H1 (cell line): ENCODE results near the gene NBL1. TPM values are rescaled to one million over a fixed set of nuclear protein-coding genes. Genes with fewer than 3 reads are reported as not detected.

Experiments used
- CTCF ChIA-PET: fragments of 300-600 bp; sonication (Branson Sonifier 250); formaldehyde crosslinking; loops from one replicate; lab custom pipeline; 2021; ENCODE audit not compliant: partially characterized antibody; lab: Charles Lee
- POLR2A ChIA-PET: fragments of 300-600 bp; sonication (Branson Sonifier 250); formaldehyde crosslinking; loops from one replicate; lab custom pipeline; 2021; ENCODE audit warnings: inconsistent platforms; ENCODE audit not compliant: partially characterized antibody; lab: Charles Lee
- DNase-seq, 2 experiments: peaks; one replicate each; pipeline versions ENCODE4 v3.0.0 to v3.0.0-alpha.2; 2010 to 2022; ENCODE audit warnings: low spot score in 2 of 2, low read depth in 1 of 2, mixed read lengths in 1 of 2
- FAIRE-seq: peaks from 2 replicates; lab custom pipeline; 2011; peaks lifted over from hg19 to GRCh38; lab: Jason Lieb, UNC
- H2AFZ ChIP-seq: 2 replicates; pipeline ENCODE4 v1.8.1; 2012; ENCODE audit warnings: low read length, inconsistent platforms
- H2AK5ac ChIP-seq: 2 replicates; pipeline ENCODE4 v1.6.1; 2013; ENCODE audit warnings: low read depth, low read length
- H2BK120ac ChIP-seq: replicated peaks from 2 replicates; pipeline ENCODE3; 2013; ENCODE audit warnings: low read depth, low read length, inconsistent platforms
- H2BK12ac ChIP-seq: 2 replicates; pipeline ENCODE4 v1.6.1; 2013; ENCODE audit warnings: low read depth, low read length
- H2BK15ac ChIP-seq: 2 replicates; pipeline ENCODE4 v1.6.1; 2013; ENCODE audit warnings: low read length
- H2BK20ac ChIP-seq: 2 replicates; pipeline ENCODE4 v1.6.1; 2013; ENCODE audit warnings: low read length
- H2BK5ac ChIP-seq: 2 replicates; pipeline ENCODE4 v1.6.1; 2013; ENCODE audit warnings: low read depth, low read length
- H3K14ac ChIP-seq: 2 replicates; pipeline ENCODE4 v1.6.1; 2013; ENCODE audit warnings: inconsistent platforms; ENCODE audit not compliant: insufficient read length
- H3K18ac ChIP-seq: 2 replicates; pipeline ENCODE4 v1.6.1; 2013; ENCODE audit warnings: low read length; ENCODE audit errors: extremely low read depth
- H3K23ac ChIP-seq: 2 replicates; pipeline ENCODE4 v1.6.1; 2013; ENCODE audit warnings: inconsistent platforms; ENCODE audit not compliant: insufficient read length
- H3K23me2 ChIP-seq: 2 replicates; pipeline ENCODE4 v1.6.1; 2013; ENCODE audit warnings: low read depth, low read length
- H3K27ac ChIP-seq: 2 replicates; pipeline ENCODE4 v1.6.1; 2011; ENCODE audit warnings: low read depth, low read length, inconsistent platforms
- H3K27me3 ChIP-seq, 4 experiments: replicated peaks in 1 of 4; 1 replicate in 1 of 4; 2 replicates in 3 of 4; pipeline versions ENCODE4 v1.6.1 to v1.8.1; 2011 to 2013; ENCODE audit warnings: low read length in 3 of 4, mild to moderate bottlenecking in 3 of 4, inconsistent platforms in 2 of 4, mixed read lengths in 2 of 4, moderate library complexity in 1 of 4; ENCODE audit not compliant: control insufficient read depth in 3 of 4, insufficient read depth in 3 of 4; ENCODE audit errors: extremely low read depth in 1 of 4
- H3K36me3 ChIP-seq, 4 experiments: 2 replicates each; pipeline versions ENCODE4 v1.6.1 to v1.8.1; 2011 to 2013; ENCODE audit warnings: mild to moderate bottlenecking in 4 of 4, low read length in 3 of 4, moderate library complexity in 2 of 4, control low read depth in 1 of 4, inconsistent platforms in 1 of 4; ENCODE audit not compliant: insufficient read depth in 4 of 4, control insufficient read depth in 2 of 4
- H3K4ac ChIP-seq: replicated peaks from 2 replicates; pipeline ENCODE3; 2013; ENCODE audit warnings: low read length, low read depth, mixed read lengths, inconsistent platforms; ENCODE audit not compliant: insufficient read length
- H3K4me1 ChIP-seq, 4 experiments: replicated peaks in 1 of 4; 1 replicate in 1 of 4; 2 replicates in 3 of 4; pipeline versions ENCODE4 v1.6.1 to v1.8.1; 2011 to 2013; ENCODE audit warnings: low read length in 3 of 4, inconsistent platforms in 2 of 4, mixed read lengths in 1 of 4; ENCODE audit not compliant: insufficient read depth in 4 of 4, control insufficient read depth in 3 of 4
- H3K4me2 ChIP-seq, 2 experiments: 2 replicates each; pipeline versions ENCODE4 v1.6.1 to v1.8.1; 2011 to 2013; ENCODE audit warnings: low read depth in 2 of 2, low read length in 2 of 2, control low read depth in 1 of 2, inconsistent platforms in 1 of 2, mild to moderate bottlenecking in 1 of 2; ENCODE audit not compliant: insufficient read depth in 1 of 2
- H3K4me3 ChIP-seq, 4 experiments: fragments of 200-600, 300-600 bp in 1 of 4; sonication (generic), shearing (Covaris generic), sonication (Bioruptor Twin) in 1 of 4; 2 replicates each; pipeline versions ENCODE4 v1.5.1 to v1.8.1; 2011 to 2016; ENCODE audit warnings: low read length in 4 of 4, low read depth in 3 of 4, control low read depth in 2 of 4, inconsistent platforms in 2 of 4, mild to moderate bottlenecking in 2 of 4, mixed read lengths in 1 of 4, moderate library complexity in 1 of 4; ENCODE audit not compliant: insufficient read depth in 2 of 4; ENCODE audit errors: extremely low read depth in 1 of 4
- H3K56ac ChIP-seq: replicated peaks from 2 replicates; pipeline ENCODE3; 2013; ENCODE audit warnings: low read depth, mild to moderate bottlenecking, mixed read lengths, low read length, inconsistent platforms; ENCODE audit not compliant: insufficient read length
- H3K79me1 ChIP-seq: 2 replicates; pipeline ENCODE4 v1.6.1; 2013; ENCODE audit warnings: low read depth, low read length, control low read depth
- H3K79me2 ChIP-seq, 2 experiments: 2 replicates each; pipeline versions ENCODE4 v1.6.1 to v1.8.1; 2012 to 2013; ENCODE audit warnings: low read length in 2 of 2, mild to moderate bottlenecking in 2 of 2, inconsistent platforms in 1 of 2; ENCODE audit not compliant: insufficient read depth in 2 of 2, control insufficient read depth in 1 of 2
- H3K9ac ChIP-seq, 4 experiments: replicated peaks in 1 of 4; 1 replicate in 1 of 4; 2 replicates in 3 of 4; pipeline versions ENCODE4 v1.6.1 to v1.8.1; 2011 to 2013; ENCODE audit warnings: low read depth in 3 of 4, low read length in 3 of 4, control low read depth in 2 of 4, mild to moderate bottlenecking in 2 of 4, moderate library complexity in 2 of 4, inconsistent platforms in 1 of 4; ENCODE audit errors: extremely low read depth in 1 of 4
- H3K9me3 ChIP-seq, 2 experiments: 2 replicates each; pipeline versions ENCODE4 v1.6.1 to v1.8.1; 2012 to 2013; ENCODE audit warnings: mild to moderate bottlenecking in 2 of 2, moderate library complexity in 2 of 2, control low read depth in 1 of 2, inconsistent platforms in 1 of 2, low read depth in 1 of 2, low read length in 1 of 2, mixed read lengths in 1 of 2; ENCODE audit not compliant: insufficient read depth in 2 of 2
- H4K20me1 ChIP-seq, 2 experiments: replicated peaks in 1 of 2; 2 replicates each; pipeline versions ENCODE3 to v1.8.1; 2011 to 2013; ENCODE audit warnings: inconsistent platforms in 2 of 2, low read length in 2 of 2, mild to moderate bottlenecking in 1 of 2; ENCODE audit not compliant: insufficient read depth in 2 of 2, control insufficient read depth in 1 of 2
- H4K5ac ChIP-seq: 2 replicates; pipeline ENCODE4 v1.6.1; 2013; ENCODE audit warnings: low read length, low read depth, mixed read lengths, inconsistent platforms; ENCODE audit not compliant: insufficient read length
- H4K8ac ChIP-seq: 2 replicates; pipeline ENCODE4 v1.8.0; 2013; ENCODE audit warnings: mild to moderate bottlenecking, moderate library complexity, low read length, inconsistent platforms; ENCODE audit not compliant: insufficient read depth; ENCODE audit errors: extremely low read depth
- H4K91ac ChIP-seq: replicated peaks from 2 replicates; pipeline ENCODE3; 2013; ENCODE audit warnings: low read length, mixed read lengths, inconsistent platforms; ENCODE audit not compliant: insufficient read length
- EZH2 ChIP-seq: fragments of 200-600 bp; sonication (generic); IDR thresholded peaks from 2 replicates; pipeline ENCODE4 v1.7.1; 2012; ENCODE audit warnings: low read depth, mild to moderate bottlenecking, moderate library complexity, low read length, inconsistent platforms; ENCODE audit not compliant: severe bottlenecking
- GABPA ChIP-seq: IDR thresholded peaks from 2 replicates; pipeline ENCODE4 v1.6.1; 2011; ENCODE audit warnings: mild to moderate bottlenecking, low read length, moderate library complexity, borderline replicate concordance; ENCODE audit not compliant: insufficient read depth
- KDM4A ChIP-seq: IDR thresholded peaks from one replicate; pipeline ENCODE4 v1.7.1; 2012; ENCODE audit warnings: low read depth, mild to moderate bottlenecking, moderate library complexity, low read length, inconsistent platforms; ENCODE audit not compliant: severe bottlenecking
- PHF8 ChIP-seq: fragments of 200-600 bp; sonication (generic); conservative IDR thresholded peaks from 2 replicates; pipeline ENCODE4 v1.7.1; 2012; ENCODE audit warnings: low read depth, mild to moderate bottlenecking, inconsistent platforms, low read length, moderate library complexity
- RNF2 ChIP-seq: fragments of 200-900, 300-1000 bp; sonication (generic); IDR thresholded peaks from 2 replicates; pipeline ENCODE4 v1.7.1; 2016; ENCODE audit warnings: borderline replicate concordance, low read depth, mild to moderate bottlenecking, antibody characterized with exemption, low read length; ENCODE audit not compliant: poor library complexity, severe bottlenecking; ENCODE audit errors: missing control alignments
- SP2 ChIP-seq: IDR thresholded peaks from 2 replicates; pipeline ENCODE4 v1.6.1; 2012; ENCODE audit warnings: mild to moderate bottlenecking, low read length, inconsistent platforms
- SUZ12 ChIP-seq: fragments of 200-600 bp; sonication (generic); IDR thresholded peaks from 2 replicates; pipeline ENCODE4 v1.6.1; 2012; ENCODE audit warnings: mild to moderate bottlenecking, inconsistent platforms, low read length, moderate library complexity, mixed read lengths
- WGBS, 2 experiments: shearing (Covaris generic) in 1 of 2; methylation state at CpG; one replicate each; pipeline versions ENCODE4 v1.1.6 to v1.1.7; 2013 to 2015; ENCODE audit warnings: low lambda C conversion rate in 2 of 2, mixed read lengths in 2 of 2, inconsistent platforms in 1 of 2, low coverage in 1 of 2, missing lambda C conversion rate in 1 of 2; ENCODE audit not compliant: insufficient replicate concordance in 2 of 2, insufficient coverage in 1 of 2, insufficient read length in 1 of 2; ENCODE audit errors: extremely low coverage in 1 of 2, missing lambda C conversion rate in 1 of 2; 5-methylcytosine and 5-hydroxymethylcytosine counted together
- long read RNA-seq, 2 experiments: library from RNA in 1 of 2; library from capped mRNA in 1 of 2; stranded (forward); transcript quantifications; one replicate each; pipeline ENCODE4 v2.0.0, GENCODE V29; 2021; ENCODE audit warnings: inconsistent platforms in 1 of 2
- polyA minus RNA-seq, 3 experiments: library from RNA; depleted of rRNA, polyadenylated mRNA; stranded (reverse); fragments of >200 nt; gene quantifications; 1 replicate in 2 of 3; 2 replicates in 1 of 3; pipeline ENCODE4 v1.2.3, GENCODE V29; 2011
- polyA plus RNA-seq, 7 experiments: library from polyadenylated mRNA; depleted of rRNA in 3 of 7; stranded (reverse) in 5 of 7; unstranded in 2 of 7; fragments of >200 nt in 5 of 7; fragments of 200-250 nt in 2 of 7; gene quantifications; 1 replicate in 5 of 7; 2 replicates in 1 of 7; 4 replicates in 1 of 7; pipeline versions ENCODE4 v1.2.1 to v1.2.3, GENCODE V29; 2011 to 2013; ENCODE audit warnings: missing spikeins in 2 of 7, mixed read lengths in 2 of 7
- total RNA-seq: library from RNA; stranded (reverse); fragmentation: NEBNext Ultra II Directional; extraction: Animal tissue kit (Norgen Biotek cat#: 25700); gene quantifications from 2 replicates; pipeline ENCODE4 v1.2.1, GENCODE V29; 2021

NBL1 gene
- total RNA-seq (9.7 and 10.4 TPM in 2 replicates), polyA plus RNA-seq (2011; rRNA removed) (8.7 and 10.8 TPM in 2 replicates), polyA minus RNA-seq (2011; rRNA and poly(A)+ RNA removed) (7.4 and 9.7 TPM in 2 replicates)
- polyA plus RNA-seq (2011; cell fraction: cytosol; rRNA removed): 10.4 TPM
- 11.9 TPM for polyA plus RNA-seq (2011; cell fraction: nucleus; rRNA removed)
- 5.2 to 10.1 TPM (median 8.0 TPM) in 4 replicates for polyA plus RNA-seq (2012, experiment 1 of 2)
- polyA plus RNA-seq (2012, experiment 2 of 2): 6.4 TPM
- 5.8 TPM for polyA plus RNA-seq (2013, experiment 1 of 2)
- 6.8 TPM for polyA plus RNA-seq (2013, experiment 2 of 2)
- polyA minus RNA-seq (2011; cell fraction: cytosol; rRNA and poly(A)+ RNA removed): 7.9 TPM
- polyA minus RNA-seq (2011; cell fraction: nucleus; rRNA and poly(A)+ RNA removed): 6.3 TPM
- long read RNA-seq, experiment 1, partial matches to known transcripts: 0 of 5 reads
- long read RNA-seq, experiment 1, other reads (novel, unspliced or antisense): 3 of 5 reads
- long read RNA-seq, experiment 2, partial matches to known transcripts: 0 of 20 reads
- long read RNA-seq, experiment 2, other reads (novel, unspliced or antisense): 20 of 20 reads

DNA sequence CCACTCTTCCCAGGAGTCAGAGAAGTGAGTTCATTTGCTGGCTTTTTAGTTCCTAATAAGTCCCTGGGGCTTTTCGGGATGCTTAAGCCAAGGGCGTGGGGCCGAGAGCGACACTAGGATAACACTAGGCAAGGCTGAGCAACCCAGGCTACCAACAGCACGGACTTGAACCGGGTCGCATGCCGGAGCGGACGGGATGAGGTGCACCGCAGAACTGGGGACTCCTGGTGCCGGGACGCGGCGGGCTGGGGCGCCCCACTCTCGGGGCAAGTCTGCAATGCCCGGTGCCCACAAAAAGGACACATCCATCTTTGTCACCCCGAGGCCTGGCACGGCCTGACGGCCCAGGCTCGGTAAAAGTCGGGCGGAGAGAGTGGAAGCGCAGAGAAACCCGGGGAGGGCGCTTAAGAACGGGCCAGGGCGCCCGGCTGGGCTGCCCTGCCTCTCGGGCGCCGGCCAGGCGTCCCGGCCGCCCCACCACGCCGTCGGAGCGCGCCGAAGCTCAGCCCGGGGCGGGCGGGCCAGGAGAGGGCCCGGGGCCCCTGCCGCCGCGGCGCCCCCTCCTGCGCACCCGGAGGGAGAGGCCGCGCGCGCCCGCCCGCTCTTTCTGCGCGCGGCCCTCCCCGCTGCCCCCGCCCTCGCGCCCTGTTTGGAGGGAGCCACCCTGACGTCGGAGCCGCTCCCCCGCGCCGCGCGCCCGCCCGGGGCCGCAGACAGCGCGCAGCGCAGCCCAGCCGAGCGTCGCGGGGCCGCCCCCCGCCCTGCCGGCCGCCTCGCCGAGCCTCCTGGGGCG is at the start of gene NBL1:
Gene NBL1, plus strand, starts transcription at position 710 of the 793 bp plus-strand sequence. CDS start 10,720 bp downstream, outside the sequence.
- no peak within 1 kb of the TSS for H2BK20ac ChIP-seq
- peak within 1 kb of the TSS; percentile 91 to 96 for H3K4me2 ChIP-seq
- peak within 1 kb of the TSS; percentile 80; the same call in 1 of the 2 replicates for H2BK12ac ChIP-seq
- no peak within 1 kb of the TSS for H2BK120ac ChIP-seq
- H2AK5ac ChIP-seq: no peak within 1 kb of the TSS; the same call in 1 of the 2 replicates
- H3K18ac ChIP-seq: peak within 1 kb of the TSS; percentile 48
- H2AFZ ChIP-seq: no peak within 1 kb of the TSS; the same call in 1 of the 2 replicates
- CTCF ChIA-PET: interaction anchor here (0.7 to 7.2 kb wide), 9 partner anchors 8 to 548 kb away, joined by 3 to 63 read pairs (median 5); no protein-coding TSS in a partner anchor
- FAIRE-seq (no peak), DNase-seq (peak in 1 of 2 experiments; percentile 75)
- H4K91ac ChIP-seq: peak within 1 kb of the TSS; percentile 17
- peak within 1 kb of the TSS; percentile 58 to 77 (median 66) for H3K4me3 ChIP-seq
- peak within 1 kb of the TSS; percentile 76 for H4K8ac ChIP-seq
- peaks cover 0 to 7% of the 10 kb centered on the region in 2 experiments for H4K20me1 ChIP-seq
- WGBS, 2 experiments: 12% methylated on average over 43 of the region's 90 CpGs; no CpG with 5 or more reads in 1 of the 2 experiments
- H3K27ac ChIP-seq: no peak within 1 kb of the TSS
- no peak within 1 kb of the TSS for H4K5ac ChIP-seq
- peaks cover 24 to 50% (median 35%) of the 10 kb centered on the region in 4 experiments for H3K27me3 ChIP-seq
- H3K4me1 ChIP-seq: peaks cover 5 to 17% (median 12%) of the 10 kb centered on the region in 4 experiments
- H3K14ac ChIP-seq: no peak within 1 kb of the TSS
- H3K79me2 ChIP-seq: no peaks in the 10 kb centered on the region
- H3K23ac ChIP-seq: no peak within 1 kb of the TSS
- no peak within 1 kb of the TSS for H3K4ac ChIP-seq
- H3K79me1 ChIP-seq: no peaks in the 10 kb centered on the region
- no peaks in the 10 kb centered on the region for H3K9me3 ChIP-seq
- H2BK5ac ChIP-seq: no peak within 1 kb of the TSS
- POLR2A ChIA-PET: interaction anchor here (1.5 to 2.4 kb wide), 3 partner anchors 13 to 392 kb away, joined by 4 to 9 read pairs (median 7); partner anchors contain the start of genes EMC1 and MRTO4
- H3K56ac ChIP-seq: no peak within 1 kb of the TSS
- H3K23me2 ChIP-seq: peaks cover 10% of the 10 kb centered on the region; the same call in 1 of the 2 replicates
- H3K9ac ChIP-seq: peak within 1 kb of the TSS in 3 of 4 experiments; percentile 4 to 42 (median 13); a peak in 4 of 7 replicates
- no peaks in the 10 kb centered on the region for H3K36me3 ChIP-seq
- peak within 1 kb of the TSS; percentile 88; the same call in 1 of the 2 replicates for H2BK15ac ChIP-seq
- TF ChIP-seq RNF2 (peak; percentile 45), EZH2 (peak; percentile 76), PHF8 (no peak), SP2 (no peak), KDM4A (peak; percentile 55), GABPA (0 out of 2 replicates have a peak, but pooled peaks have one; percentile 15), SUZ12 (peak; percentile 84)
